GM23248 (cell line): ENCODE data around the gene FPGS.

ENCODE experiments used
- EZH2 ChIP-seq: fragments of 200-600 bp; sonication (generic); IDR thresholded peaks from 2 replicates; pipeline ENCODE4 v1.6.1; 2018; ENCODE audit warnings: antibody characterized with exemption, mild to moderate bottlenecking; ENCODE audit not compliant: insufficient read depth, poor library complexity, severe bottlenecking
- EZH2phosphoT487 ChIP-seq: fragments of 200-600 bp; sonication (generic); IDR thresholded peaks from 2 replicates; pipeline ENCODE4 v1.6.1; 2018; ENCODE audit warnings: antibody characterized with exemption, moderate library complexity, mild to moderate bottlenecking, low read depth; ENCODE audit not compliant: insufficient read depth

DNA sequence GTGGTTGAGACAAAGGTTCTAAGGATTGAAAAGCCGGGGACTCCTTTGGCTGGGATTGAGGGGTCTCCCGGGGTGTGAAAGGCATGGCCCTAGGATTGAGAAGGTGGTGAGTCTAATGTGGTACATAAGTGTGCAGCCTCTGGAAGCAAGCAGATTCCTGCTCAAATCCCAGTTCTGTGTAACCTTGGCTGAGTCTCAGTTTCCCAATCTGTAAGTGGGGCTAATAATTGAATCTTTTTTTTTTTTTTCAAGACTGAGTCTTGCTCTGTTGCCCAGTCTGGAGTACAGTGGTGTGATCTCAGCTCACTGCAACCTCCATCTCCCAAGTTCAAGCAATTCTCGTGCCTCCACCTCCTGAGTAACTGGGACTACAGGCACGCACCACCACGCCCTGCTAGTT is 30.1 kb upstream of the FPGS start:
- no peak for TF ChIP-seq EZH2
- no peak for TF ChIP-seq EZH2phosphoT487
